HG02678 (cell line): ENCODE measurements around the gene PRSS48.
"Not testable (repeated sequence)": the region's sequence is repeated elsewhere in the genome, so short reads cannot be mapped to it uniquely, and the experiment has no call there.

ENCODE experiments used
- ATAC-seq: cut with Tn5 transposase; IDR thresholded peaks from one replicate; pipeline ENCODE4 v1.9.1; 2021; ENCODE audit warnings: mild to moderate bottlenecking, moderate library complexity; ENCODE audit not compliant: unreplicated experiment

The PRSS48 gene

DNA sequence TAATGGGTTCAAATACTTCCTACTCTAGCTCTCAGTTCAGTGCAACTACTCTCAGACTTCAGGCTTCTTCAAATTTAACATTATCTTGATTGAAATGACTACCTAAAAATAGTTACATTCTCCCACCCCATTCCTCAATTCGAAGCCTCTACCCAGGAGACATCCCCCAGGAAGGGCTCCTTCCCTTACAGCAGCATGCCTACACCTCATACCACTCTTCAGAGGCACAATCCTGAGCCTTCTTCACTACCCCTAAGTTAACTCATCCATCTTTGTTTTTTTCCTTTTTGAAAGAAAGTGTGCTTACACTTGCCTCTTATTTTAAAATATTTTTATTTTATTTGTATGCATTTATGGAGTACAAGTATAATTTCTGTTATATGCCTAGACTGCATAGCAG, 17.2 kb upstream of the PRSS48 start:
- no peak for ATAC-seq

DNA sequence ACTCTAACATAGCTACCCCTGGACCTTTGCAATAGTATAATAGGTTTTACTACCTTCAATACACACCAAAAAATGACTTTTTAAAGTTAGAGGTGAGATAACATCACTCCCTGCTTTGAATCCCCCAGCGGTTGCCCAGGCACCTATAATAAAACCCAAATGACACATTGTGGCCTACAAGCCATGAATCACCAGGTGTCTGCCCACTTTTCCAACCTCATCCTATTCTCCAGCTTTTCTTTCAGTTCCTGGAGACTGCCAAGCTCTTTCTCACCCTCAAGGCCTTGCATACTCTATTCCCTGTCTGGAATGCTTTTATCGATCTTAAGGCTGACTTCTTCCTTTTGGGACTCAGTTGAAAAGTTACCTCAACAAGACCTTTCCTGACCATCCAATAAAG, 16.4 kb upstream of the PRSS48 start:
- no peak for ATAC-seq

DNA sequence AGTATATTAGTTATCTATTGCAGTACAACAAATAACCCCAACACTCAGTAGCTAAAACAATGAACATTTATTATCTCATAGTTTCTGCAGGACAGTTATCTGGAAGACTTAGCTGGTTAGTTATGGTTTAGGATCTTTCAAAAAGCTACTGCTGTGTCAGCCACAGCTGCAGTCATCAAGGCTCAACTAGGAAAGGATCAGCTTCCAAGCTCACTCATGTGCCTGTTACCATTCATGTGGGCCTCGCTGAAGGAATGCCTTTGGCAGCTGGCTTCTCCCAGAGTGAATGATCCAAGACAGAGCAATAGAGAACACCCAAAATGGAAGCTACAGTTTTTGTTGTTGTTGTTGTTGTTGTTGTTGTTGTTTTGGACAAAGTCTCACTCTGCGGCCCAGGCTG, 13.5 kb upstream of the PRSS48 start:
- ATAC-seq, result no peak

DNA sequence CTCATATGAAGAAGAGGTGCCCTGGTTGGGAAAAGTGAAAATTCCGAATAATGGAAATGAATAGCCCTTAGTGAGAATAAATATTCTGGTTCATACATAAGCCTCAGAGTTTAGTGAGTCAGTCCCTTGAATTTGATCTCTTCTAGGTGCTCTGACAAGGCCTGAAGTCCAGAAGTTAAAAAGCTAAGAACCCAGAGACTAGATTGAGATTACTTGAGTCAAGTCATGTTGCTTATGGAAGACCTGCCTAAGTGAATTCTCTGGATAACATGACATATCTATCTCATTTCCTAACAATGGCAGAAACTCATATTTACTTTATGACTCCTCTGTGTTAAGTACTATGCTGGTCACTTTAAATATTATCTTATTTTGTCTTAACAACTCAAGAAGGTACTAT, 10.5 kb upstream of the PRSS48 start:
- ATAC-seq, result no peak

DNA sequence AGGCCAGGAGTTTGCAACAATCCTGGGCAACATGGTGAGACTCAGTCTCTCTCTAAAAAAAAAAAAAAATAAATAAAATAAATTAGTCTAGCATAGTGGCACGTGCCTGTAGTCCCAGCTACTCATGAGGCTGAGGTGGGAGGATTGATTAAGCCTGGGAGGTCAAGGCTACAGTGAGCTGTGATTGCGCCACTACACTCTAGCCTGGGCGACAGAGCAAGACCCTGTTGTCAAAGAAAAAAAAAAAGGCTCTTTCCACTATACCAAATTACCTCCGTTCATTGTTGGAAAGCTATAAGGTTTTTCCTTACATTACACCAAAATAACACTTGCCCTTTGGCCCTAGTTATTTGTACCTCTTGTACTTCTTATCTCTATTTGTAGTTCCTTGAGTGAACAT, 9.9 kb upstream of the PRSS48 start:
- no peak for ATAC-seq

DNA sequence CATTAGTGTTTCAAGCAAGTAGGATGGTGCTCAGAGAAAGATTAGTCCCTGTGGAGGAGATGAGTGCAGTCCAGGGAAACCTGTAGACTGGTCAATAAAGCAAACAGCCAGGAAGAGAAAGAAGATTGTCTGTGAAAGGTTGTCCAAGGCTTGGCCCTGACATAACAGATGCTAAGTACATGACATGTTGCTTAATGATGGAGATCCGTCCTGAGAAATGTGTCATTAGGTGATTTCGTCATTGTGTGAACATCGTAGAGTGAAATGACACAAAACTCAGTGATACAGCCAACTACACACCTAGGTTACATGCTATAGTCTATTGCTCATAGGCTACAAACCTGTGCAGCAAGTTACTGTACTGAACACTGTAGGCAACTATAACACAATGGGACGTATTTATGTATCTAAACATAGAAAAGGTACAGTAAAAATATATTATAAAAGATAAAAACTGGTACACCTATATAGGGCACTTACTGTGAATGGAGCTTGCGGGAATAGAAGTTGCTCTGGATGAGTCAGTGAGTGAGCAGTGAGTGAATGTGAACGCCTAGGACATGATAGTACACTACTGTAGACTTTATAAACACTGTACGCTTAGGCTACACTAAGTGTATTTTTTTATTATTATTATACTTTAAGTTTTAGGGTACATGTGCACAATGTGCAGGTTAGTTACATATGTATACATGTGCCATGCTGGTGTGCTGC, 9.0 kb upstream of the PRSS48 start:
- no peak for ATAC-seq

DNA sequence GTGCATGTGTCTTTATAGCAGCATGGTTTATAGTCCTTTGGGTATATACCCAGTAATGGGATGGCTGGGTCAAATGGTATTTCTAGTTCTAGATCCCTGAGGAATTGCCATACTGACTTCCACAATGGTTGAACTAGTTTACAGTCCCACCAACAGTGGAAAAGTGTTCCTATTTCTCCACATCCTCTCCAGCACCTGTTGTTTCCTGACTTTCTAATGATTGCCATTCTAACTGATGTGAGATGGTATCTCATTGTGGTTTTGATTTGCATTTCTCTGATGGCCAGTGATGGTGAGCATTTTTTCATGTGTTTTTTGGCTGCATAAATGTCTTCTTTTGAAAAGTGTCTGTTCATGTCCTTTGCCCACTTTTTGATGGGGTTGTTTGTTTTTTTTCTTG, 8.1 kb upstream of the PRSS48 start:
- not testable (repeated sequence) for ATAC-seq

DNA sequence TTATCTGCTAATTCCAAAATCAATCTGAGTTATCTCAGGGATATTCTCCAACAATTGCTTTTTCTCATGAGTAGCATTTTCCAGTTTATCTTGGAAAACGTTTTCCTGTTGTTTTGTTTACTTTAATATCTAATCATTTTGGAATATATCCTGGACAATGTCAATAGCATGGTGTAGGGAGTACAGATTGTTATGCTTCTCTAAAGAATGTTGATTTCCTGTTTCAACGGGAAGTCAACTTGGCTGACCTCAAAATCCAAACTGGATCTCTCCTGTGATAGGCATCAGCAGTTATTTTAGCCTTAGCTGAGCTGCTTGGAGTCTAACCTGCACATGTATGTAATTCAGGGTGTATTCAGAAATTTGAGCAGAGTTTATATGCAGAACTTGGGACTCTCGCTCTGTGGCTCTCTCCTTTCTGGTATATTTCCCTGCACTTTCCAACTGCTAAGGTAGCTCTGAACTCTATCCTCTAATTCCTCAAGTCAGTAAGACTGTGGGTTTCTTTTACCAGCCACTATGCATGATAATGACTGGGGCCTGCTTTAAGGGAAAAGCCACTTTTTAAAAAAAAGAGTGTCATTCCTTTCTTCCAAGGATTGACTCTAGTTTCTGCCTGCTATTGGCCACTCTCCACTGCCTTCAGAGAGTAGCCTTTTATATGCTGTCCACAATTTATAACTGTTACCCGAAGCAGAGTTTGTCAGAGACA, 7.7 kb downstream of the PRSS48 start:
- ATAC-seq, result no peak

DNA sequence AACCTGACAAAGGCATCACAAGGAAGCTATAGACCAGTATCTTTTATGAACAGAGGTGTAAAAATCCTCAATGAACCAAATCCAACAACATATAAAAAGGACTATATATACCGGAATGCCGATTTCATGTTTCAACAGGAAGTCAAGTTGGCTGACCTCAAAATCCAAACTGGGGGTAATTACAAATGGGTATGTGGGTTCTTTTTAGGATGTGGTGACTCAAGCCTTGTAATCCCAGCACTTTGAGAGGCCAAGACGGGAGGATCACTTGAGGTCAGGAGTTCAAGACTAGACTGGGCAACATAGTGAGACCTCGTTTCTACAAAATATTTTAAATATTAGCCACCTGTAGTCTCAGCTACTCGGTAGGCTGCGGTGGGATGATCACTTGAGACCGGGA, 10.4 kb downstream of the PRSS48 start:
- ATAC-seq, result no peak

DNA sequence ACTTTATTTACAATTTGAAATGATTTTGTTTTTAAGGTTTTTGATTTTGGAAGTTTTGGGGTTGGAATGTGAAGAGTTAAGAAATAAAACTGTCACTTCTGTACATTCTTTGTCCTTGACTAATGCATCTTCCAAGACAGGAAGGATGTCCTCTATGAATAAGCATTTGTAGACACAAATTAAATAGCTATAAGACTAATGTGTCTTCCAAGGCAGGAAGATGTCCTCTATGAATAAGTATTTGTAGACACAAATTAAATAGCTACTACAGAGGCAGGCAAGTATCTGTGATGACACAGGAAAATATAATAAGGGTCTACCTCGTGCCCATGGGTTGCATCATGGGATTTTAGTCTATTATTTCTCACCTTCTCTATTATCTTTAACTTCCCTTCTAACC, 14.5 kb downstream of the PRSS48 start:
- no peak for ATAC-seq

DNA sequence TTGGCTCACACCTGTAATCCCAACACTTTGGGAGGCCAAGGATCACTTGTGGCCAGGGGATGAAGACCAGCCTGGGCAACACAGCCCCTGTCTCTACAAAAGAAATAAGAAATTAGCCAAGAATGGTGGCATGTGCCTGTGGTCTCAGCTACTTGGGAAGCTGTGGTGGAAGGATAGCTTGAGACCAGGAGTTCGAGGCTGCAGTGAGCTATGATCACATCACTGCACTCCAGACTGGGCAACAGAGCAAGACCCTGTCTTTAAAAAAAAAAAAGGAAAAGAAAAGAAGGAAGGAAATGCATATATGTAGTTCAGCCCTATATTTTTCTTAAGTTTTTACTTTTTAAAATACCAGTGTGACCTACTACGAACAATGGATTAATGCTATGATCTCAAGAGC, 15.1 kb downstream of the PRSS48 start:
- ATAC-seq, result no peak

DNA sequence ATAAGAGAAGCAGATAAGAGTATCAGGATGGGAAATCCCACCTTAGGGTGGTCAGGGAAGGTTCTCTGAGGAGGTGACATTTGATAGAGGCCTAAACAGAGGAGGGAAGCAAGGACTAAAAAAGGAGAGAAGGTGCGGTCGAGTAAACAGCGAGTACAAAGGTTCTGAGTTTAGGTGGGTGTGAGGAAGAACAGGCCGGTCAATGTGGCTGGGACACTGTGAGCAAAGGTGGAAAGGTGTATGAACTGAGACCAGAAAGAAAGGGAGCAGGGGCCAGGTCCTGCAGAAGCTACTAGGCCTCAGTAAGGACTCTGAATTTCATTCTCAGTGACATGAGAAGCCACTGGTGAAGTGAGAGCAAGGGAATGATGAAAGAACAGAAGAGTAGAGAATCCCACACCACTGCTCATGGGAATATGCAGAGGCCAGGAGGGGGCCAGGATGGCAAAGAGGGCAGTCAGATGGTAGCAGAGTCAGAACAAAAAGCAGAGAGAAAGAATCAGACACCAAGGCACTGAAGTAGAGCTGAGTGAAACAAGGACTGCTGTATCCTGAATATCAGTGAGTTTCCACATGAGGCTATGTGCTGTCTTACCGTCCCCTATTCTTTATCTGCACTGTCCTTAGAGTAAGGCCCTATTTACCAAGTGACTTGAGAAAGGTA, 18.0 kb downstream of the PRSS48 start:
- ATAC-seq, result no peak

DNA sequence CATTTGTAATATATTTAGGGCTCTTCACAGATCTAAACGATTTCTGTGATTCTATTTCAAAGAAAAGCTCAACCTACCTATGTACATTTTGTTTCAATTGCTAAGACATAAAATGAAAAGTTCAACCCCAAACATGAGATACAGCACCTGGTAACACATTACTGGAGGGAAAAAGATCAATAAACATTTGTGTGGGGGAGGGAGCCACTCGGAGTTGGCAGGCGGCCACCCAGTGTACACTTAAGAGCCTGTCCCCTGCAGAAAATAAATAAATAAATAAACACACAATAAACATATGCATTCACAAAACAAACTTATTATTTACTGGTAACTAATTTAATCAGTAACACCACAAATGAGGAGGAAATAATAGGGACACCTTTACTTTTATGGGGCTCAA, 19.3 kb downstream of the PRSS48 start:
- ATAC-seq, result no peak

DNA sequence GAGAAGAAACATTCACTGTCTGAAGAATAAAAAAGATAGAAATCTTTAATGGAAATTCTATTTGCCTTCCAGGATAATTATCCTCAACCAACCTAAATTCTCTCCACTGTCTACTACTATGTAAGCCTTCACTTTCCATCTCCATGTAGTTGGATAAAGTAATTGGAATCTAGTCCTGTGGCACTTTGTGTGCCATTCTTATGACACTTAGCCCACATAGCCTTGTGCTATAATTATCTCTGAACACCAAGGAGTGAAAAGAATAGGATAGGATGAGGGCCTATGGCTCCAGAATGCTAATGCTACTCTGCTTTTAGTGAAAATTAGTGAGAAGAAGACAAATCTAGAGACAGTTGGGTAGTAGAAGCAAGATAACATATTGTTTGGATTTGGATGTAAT, 20.2 kb downstream of the PRSS48 start:
- ATAC-seq, result no peak

DNA sequence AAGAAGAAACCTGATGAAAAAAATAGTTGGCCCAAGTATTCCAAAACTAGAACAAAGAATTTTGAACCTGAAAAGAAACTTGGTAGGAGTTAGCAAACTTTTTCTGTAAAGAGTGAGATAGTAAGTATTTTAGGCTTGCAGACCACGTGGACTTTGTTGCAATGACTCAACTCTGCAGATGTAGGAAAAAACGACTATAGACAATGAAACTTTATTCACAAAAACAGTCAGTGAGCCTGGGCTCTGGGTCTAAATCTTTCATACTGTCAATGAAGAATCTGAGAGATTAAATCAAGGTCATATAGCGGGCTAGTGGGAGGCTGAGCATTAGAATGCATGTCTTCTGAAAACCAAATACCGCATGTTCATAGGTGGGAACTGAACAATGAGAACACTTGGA, 25.5 kb downstream of the PRSS48 start:
- no peak for ATAC-seq

DNA sequence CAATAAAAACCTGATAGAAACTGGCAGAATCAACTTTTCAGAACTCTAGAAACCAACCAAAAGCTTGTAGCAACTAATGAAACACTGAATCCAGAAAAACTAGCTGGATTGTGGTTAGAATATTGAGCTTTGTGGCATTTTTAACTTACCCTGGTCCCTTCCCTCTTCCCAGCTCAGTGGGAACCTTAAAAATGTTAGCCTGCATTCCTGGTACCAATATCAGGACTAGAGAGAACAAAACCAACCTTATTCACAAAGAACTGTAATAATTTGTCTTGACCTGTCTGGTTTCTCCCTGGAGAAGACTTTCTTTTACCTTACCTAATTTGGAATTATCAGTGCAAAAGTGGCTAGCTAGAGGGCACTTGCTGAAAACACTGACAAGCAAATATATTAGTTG, 27.3 kb downstream of the PRSS48 start:
- no peak for ATAC-seq

DNA sequence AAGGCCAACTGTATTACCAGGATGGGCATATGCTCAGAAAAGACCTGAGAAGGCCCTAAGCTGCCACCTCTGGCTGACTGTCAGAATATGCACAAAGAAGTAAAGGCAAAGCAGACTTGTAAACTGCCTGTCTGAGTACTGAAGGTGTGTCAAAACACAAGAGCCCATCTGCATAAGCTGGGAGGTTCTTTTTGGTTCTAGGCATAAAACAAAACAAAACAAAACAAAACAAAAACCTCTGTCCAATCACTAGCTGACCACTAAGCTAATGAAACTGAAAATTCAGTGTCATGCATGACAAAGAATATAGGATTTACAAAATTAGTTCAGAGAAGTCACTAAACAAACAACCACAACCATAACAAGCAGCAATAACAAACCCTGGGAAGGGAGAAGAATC, 27.8 kb downstream of the PRSS48 start:
- peak; percentile 80 for ATAC-seq

DNA sequence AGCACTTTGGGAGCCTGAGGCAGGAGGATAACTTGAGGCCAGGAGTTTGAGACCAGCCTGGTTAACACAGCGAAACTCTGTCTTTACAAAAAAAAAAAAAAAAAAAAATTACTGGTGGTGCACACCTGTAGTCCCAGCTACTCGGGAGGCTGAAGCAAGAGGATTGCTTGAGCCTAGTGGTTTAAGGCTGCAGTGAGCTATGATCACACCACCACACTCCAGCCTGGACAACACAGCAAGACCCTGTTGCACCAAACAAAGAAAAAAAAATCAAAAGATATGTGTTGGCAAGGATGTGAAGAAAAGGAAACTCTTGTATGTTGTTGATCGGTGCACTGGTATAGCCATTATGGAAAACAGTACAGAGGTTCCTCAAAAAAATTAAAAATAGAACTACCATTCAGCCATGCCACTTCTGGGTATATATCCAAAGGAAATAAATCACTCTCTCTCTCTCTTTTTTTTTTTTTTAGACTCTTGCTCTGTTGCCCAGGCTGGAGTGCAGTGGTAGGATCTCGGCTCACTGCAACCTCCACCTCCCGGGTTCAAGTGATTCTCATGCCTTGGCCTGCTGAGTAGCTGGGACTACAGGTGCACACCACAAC, 33.3 kb downstream of the PRSS48 start:
- no peak for ATAC-seq

DNA sequence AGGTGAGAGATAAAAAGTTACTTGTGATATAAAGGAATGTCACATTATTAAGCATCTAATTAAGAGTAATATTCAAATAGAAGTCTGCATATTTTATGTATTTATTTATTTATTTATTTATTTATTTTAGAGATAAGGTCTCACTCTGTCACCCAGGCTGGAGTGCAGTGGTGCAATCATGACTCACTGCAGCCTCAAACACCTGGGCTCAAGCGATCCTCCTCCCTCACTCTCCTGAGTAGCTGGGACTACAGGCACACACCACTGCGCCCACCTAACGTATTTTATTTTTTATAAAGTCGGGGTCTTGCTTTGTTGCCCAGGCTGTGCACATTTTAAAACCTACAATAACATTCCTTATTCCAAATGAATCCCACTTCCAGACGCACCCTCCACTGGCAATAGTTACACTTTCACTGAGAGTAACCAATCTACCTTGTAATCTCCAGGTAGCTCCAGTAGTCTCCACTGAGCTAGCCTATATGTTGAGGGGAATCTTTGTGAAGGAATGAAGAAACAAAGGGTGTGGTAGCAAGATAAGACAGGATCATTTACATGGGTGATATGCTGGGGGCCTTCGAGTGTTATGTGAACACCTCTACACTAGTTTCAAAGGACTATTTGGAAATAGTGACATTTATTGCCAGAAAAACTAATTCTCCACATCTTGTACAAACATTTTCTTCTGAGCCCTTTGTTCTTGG, 36.5 kb downstream of the PRSS48 start:
- no peak for ATAC-seq

DNA sequence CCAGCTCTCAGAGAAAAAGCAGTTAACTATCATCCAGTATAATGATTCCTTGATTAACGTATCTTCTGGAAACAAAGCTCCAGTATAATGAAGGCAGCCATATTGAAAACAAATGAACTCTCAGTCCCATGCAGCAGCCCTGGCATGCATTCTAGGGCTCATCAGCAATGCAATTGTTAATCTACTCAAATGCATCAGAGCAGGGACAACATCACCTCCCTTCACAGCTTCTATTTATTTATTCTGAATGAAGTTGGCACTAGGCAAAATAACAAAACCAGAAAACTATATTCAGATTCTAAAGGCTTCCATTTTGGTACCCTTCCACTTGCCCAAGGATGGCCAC, 37.0 kb downstream of the PRSS48 start:
- ATAC-seq, result no peak

DNA sequence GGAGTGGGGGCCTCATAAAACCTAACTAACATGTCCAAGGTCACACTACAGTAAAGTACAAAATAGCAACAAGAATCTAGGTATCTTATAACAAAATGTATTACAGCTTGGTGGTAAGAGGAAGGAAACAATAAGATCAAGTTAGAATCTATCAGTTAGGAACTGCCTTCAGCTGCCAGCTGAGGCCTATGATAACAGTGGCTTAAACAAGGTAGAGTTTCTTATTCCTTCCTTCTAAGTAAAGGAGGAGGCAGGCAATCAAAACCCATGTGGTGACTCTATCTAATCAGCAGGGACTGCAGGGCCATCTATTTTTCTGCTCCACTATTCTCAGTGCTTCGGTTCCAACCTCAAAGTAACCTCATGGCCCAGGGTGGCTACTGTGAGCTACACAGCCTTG, 37.5 kb downstream of the PRSS48 start:
- ATAC-seq, result no peak
